D721Med (cell line): Measurements from ENCODE around the gene SMARCC2.
A peak's percentile ranks its signal among the peaks of the same experiment; 100 is the strongest.
"Not testable (repeated sequence)": the region's sequence is repeated elsewhere in the genome, so short reads cannot be mapped to it uniquely, and the experiment has no call there.

Experiments
- DNase-seq: peaks from one replicate; pipeline ENCODE4 v3.0.0; 2011; ENCODE audit warnings: low spot score; ENCODE audit not compliant: insufficient read length
- FAIRE-seq: peaks from 2 replicates; lab custom pipeline; 2011; peaks lifted over from hg19 to GRCh38; lab: Jason Lieb, UNC
- TF ChIP-seq, protein P1 (sequence below): IDR thresholded peaks from 2 replicates; pipeline ENCODE4 v1.5.1; 2012; ENCODE audit warnings: mild to moderate bottlenecking, control low read depth; ENCODE audit not compliant: insufficient read depth; ENCODE audit errors: missing control alignments

Gene SMARCC2

DNA sequence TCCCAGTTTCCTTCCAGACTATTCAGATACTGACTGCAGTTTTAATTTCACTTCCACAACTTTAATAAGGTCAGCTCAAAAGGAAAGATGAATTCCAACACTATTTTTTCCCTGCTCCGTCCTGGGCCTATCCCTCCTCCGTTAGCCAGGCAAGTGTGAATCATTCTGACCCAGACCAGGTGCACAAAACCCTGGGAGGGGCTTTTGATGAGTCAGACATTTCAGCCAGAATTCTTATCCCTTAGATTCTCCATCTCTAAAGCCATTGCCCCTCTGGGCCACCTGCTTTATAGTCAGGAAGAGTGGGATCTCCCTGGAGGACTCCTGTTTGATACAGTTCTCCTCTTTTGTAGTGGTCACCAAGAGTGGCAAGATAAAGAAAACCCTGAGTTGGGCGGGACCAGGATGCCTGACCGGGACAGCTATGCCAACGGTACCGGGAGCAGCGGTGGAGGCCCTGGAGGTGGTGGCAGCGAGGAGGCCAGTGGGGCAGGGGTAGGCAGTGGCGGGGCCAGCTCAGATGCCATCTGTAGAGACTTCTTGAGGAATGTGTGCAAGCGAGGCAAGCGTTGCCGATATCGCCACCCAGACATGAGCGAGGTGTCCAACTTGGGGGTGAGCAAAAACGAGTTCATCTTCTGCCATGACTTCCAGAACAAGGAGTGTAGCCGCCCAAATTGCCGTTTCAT lies 69.0 kb downstream of the SMARCC2 start:
- no peak for DNase-seq
- TF ChIP-seq, protein P1, sequence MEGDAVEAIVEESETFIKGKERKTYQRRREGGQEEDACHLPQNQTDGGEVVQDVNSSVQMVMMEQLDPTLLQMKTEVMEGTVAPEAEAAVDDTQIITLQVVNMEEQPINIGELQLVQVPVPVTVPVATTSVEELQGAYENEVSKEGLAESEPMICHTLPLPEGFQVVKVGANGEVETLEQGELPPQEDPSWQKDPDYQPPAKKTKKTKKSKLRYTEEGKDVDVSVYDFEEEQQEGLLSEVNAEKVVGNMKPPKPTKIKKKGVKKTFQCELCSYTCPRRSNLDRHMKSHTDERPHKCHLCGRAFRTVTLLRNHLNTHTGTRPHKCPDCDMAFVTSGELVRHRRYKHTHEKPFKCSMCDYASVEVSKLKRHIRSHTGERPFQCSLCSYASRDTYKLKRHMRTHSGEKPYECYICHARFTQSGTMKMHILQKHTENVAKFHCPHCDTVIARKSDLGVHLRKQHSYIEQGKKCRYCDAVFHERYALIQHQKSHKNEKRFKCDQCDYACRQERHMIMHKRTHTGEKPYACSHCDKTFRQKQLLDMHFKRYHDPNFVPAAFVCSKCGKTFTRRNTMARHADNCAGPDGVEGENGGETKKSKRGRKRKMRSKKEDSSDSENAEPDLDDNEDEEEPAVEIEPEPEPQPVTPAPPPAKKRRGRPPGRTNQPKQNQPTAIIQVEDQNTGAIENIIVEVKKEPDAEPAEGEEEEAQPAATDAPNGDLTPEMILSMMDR, result no peak
- FAIRE-seq, result no peak

DNA sequence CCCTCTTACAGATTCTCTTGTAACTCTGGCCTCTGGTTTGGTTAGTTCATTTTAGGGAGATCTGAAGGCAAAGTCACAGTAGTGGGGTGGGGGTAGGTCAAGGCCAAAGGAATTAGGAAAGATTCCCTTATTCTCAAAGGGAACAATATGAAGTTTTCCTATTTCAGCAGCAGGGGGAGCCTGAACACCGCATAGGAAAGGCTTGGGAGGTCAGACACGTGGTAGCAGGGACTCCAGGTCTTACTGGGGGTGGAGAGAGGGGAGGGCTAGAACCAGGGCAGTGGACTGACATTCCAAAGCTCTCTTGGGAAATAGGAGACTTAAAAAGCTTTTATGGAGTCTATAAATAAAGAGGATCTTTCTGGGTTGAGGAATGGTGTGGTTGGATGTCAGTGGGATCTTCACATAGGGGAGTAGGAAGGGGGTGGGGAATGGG lies 69.9 kb downstream of the SMARCC2 start:
- FAIRE-seq (no peak), DNase-seq (peak; percentile 81)
- TF ChIP-seq, protein P1, result peak; percentile 86

DNA sequence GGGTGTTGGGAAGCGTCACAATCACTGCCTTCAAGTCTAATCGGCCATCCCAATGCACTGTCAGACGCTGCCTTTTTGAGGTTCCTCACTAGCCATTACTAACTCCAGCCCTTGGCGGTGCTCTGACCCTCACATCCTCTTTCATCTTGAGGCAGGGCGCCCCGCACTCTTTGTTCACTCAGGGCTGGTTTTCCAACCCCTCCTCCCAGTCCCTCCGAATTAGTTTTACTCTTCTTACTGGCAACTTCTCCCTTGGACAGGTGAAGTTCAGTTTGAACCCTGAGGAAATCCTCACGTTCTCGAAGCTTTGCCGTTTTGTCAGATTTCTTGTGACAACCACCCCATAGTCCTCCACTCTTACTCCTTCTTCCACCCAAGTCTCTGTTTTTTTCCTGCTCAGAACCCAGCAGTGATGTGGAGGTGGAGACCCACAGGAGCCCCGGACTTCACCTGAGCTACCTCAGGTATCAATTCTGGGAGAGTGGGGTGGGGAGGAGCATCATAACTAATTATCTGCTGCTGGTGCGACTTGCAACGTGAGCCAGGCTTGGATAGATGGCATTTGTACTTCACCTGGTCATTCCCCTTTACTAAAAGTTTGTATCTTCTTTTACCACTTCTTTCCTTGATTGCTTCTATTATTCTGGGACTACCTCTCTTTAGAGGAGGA lies 70.5 kb downstream of the SMARCC2 start:
- FAIRE-seq, result no peak
- DNase-seq, result no peak
- TF ChIP-seq, protein P1, result no peak

DNA sequence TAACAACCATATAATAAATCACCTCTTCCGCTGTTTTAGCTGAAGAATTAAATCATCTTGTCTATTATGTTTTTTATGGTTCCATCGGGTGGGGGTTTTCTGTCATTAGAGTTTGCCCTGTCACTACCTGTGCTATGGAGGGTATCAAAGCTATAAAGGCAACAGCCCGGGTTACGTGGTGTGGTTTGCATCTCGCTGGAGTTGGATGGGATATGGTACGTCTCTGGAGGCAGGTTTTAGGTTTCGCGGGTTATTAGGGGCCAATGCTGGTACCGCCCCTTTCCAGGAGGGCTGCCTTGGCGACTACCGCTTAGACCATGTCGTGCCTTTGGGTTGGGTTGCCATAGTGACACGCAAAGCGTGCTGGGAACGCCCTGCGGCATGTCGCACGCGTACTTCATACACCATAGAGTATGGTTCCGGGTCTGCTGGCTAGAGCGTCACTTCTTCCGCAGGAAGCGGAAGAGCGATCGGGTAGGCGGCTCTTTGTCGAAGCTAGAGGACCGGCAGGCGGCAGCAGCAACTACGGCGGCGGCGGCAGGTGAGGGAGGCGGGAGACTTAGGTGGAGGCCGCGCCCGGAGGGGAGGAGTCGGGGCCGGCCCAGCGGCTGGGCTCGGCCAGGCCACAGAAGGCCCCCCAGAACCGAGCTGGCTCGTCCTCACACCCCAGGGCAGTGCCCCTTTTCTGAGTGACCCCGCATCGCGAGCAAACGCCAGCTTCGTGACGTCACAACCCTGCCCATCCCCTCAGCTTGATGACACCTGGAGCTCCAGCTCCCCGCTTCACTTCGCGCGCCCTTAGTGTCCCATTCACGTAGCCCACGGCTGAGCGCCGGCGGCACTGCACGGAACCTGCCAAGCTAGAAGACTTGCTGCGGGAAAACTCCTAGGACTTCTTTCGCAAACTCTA lies 71.2 kb downstream of the SMARCC2 start, which contains the start of gene ZC3H10:
Gene ZC3H10, plus strand, starts transcription at position 489 of the 910 bp plus-strand sequence. CDS start 2,297 bp downstream, outside the sequence.
- peak; percentile 35 for FAIRE-seq

DNA sequence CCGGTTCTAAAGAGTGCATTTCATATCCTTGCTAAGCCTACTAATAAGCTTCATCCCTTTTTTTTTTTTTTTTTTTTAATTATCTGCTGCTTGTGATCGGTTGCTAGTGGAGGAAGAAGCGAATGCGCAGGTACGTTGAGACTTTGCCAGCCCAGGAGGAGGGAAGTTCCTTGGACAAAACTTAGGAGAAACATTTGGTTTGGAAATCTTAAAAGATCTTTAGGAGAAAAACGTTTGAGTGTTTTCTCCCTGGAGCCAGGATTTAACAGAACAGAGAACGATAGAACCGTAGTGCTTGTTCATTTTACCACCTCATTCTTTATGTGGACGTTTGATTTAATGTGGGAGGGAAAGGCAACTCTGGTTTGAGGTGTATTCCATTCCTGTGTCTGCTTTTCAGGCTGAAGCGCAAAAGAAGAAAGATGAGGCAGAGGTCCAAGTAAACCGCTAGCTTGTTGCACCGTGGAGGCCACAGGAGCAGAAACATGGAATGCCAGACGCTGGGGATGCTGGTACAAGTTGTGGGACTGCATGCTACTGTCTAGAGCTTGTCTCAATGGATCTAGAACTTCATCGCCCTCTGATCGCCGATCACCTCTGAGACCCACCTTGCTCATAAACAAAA lies 72.1 kb downstream of the SMARCC2 start:
- not testable (repeated sequence) for DNase-seq, FAIRE-seq

More for the DNA sequence above, 71.2 kb downstream of the SMARCC2 start, which contains the start of gene ZC3H10:
- TF ChIP-seq, protein P1, result peak; percentile 46
- peak; percentile 58 for DNase-seq

DNA sequence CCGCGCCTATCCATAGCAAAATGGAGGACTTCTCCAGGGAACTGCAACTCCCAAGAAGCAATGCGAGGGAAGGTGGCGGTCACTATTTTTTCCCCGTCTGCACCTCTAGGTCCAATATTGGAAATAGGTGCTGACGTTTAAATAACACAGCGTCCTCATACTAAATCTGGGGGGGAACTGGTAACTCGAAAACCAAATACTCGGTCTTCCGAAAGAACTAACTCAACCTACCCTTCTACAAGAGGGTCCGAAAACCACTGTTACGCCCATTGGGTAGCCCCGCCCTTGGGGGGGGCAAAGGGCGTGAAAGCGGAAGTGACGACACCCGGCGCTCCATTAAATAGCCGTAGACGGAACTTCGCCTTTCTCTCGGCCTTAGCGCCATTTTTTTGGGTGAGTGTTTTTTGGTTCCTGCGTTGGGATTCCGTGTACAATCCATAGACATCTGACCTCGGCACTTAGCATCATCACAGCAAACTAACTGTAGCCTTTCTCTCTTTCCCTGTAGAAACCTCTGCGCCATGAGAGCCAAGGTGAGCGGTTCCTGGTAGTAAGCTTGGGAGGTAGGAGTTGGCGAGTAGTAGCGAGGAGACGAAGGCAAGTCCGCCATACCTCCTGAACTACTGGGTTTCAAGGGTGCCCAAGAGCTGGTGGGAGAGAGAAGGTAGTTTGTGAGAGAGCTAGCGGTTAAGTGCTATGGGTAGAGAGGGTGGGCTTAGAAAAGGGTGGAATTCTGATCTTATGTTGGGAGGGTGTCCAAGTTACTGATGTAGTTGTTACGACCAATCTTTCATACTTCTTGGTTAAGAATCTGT lies 72.8 kb downstream of the SMARCC2 start, which contains the start of gene RPL41:
Gene RPL41, plus strand, starts transcription at position 367 of the 815 bp plus-strand sequence.
- TF ChIP-seq, protein P1, result no peak
- DNase-seq (no peak), FAIRE-seq (no peak)
